Measurements from ENCODE around the gene SDK1.

DNA sequence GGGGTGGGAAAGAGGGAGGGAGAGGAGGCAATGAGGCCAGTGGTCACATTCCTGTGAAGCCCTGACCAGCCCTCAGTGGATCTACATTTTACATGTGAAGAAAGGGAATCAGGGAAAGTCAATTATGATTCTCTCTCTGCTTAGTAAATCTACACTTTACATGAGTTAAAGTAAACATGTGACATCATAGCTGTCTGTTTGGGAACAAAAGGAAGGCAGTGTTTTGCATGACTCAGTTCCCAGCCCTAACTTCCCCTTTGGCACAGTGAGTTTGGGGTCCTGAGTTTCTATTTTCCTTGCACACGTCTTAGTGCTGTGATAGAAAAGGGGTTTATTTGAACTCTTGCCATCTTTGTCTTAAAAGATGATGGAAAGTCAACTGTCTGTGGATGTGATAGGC, 615.1 kb downstream of the SDK1 start:
- TF ChIP-seq, protein P1, sequence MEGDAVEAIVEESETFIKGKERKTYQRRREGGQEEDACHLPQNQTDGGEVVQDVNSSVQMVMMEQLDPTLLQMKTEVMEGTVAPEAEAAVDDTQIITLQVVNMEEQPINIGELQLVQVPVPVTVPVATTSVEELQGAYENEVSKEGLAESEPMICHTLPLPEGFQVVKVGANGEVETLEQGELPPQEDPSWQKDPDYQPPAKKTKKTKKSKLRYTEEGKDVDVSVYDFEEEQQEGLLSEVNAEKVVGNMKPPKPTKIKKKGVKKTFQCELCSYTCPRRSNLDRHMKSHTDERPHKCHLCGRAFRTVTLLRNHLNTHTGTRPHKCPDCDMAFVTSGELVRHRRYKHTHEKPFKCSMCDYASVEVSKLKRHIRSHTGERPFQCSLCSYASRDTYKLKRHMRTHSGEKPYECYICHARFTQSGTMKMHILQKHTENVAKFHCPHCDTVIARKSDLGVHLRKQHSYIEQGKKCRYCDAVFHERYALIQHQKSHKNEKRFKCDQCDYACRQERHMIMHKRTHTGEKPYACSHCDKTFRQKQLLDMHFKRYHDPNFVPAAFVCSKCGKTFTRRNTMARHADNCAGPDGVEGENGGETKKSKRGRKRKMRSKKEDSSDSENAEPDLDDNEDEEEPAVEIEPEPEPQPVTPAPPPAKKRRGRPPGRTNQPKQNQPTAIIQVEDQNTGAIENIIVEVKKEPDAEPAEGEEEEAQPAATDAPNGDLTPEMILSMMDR (IDR thresholded peaks at IDR 0.05), result no peak
- no peak for TF ChIP-seq POLR2A (IDR thresholded peaks at IDR 0.05)
